NAMALWA (cell line): ENCODE results near the gene PDX1.
"Not testable (repeated sequence)": the region's sequence is repeated elsewhere in the genome, so short reads cannot be mapped to it uniquely, and the experiment has no call there.

ENCODE experiments used
- DNase-seq: peaks from one replicate; pipeline ENCODE4 v3.0.0-alpha.2; 2015; ENCODE audit warnings: low spot score

The PDX1 gene

DNA sequence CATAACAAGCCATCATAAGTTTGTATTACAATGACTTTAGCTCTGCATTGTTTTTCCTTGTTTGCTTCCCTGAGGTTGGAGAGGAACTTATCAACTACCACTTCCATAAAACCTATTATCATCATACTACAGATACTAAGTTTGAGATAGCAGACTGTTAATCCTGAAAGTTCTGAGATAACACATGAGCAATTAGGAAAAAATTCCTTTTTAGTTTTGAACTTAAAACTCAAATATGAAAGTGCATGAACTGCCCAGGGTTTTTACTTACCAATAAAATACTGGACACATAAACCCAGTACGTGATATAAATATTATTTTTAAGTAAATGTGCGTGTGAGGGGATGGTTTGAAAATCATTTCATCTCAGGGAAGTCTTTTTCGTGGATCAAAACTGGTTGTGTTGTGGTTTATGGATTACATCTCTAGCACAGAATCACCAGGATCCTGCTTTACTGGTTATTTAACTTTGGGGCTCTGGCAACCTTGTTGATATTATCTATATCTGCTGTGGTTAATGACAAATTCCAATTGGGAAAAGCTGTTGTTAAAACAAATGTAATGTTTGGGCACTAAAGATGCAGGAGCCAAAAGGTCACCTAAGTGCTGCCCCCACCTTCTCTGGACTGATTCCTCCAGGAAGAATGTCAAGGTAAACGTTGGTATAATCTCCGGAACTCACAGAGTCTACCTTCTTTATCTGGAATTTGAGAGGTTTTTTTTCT lies 36.9 kb downstream of the PDX1 start:
- DNase-seq, result no peak

DNA sequence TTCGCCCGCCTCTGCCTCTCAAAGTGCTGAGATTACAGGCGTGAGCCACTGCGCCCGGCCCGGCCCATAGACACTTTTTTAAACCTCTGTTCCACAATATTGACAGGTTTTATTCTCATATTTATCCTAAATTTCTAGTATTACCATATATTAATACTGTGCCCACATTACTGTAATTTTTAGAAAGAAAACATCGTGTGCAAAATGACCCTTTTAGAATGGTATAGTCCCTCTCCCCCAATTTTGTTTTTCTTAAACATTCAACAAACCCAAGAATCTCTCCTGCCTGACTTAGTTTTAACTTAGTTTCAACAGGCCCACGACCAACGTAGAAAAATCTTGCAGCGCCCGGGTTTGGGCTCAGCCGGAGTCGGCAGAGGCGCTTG lies 40.2 kb downstream of the PDX1 start:
- DNase-seq, result no peak

DNA sequence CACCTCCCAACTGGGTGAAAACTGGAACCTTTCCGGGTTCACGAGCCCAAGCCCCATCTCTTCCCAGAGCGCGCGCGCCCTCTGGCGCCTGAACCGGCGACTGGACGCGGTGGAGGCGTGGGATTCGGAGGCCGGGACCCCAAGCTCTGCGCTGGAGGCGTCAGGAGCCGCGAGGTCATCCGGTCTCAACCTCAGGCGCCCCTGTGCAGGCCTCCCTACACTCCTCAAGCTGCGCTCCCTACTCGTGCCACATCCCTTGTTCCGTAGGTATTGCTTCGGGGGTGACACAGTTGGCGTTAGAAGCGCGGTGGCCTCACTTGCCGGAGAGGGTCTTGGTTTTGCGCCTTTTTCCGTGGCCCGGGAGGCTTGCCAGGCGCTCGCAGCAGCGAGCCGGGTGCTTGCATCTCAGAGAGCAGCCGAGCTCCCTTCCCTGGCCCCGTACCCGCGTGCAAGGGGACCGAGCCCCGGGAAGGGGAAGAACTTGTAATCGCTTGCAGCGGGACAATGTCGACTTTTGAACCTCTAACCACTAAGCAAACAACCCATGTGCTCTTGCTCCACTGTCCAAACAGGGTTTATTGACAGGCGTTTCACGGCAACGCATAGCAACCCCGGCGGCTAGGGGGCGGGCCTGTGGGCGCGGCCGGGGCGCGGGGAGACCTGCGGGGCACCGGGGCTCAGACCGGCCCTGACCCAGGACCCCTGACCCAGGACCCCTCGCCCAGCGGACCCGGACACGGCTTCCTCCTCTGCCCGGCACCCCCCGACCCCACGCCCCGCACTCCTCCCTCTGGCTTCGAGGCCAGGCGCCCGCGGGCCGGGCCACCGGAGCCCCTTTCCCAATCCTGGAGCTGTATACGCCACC lies 40.8 kb downstream of the PDX1 start:
- no peak for DNase-seq

GRCh38 chr13:27961227-27962085 lies 41.7 kb downstream of the PDX1 start:
- no peak for DNase-seq

DNA sequence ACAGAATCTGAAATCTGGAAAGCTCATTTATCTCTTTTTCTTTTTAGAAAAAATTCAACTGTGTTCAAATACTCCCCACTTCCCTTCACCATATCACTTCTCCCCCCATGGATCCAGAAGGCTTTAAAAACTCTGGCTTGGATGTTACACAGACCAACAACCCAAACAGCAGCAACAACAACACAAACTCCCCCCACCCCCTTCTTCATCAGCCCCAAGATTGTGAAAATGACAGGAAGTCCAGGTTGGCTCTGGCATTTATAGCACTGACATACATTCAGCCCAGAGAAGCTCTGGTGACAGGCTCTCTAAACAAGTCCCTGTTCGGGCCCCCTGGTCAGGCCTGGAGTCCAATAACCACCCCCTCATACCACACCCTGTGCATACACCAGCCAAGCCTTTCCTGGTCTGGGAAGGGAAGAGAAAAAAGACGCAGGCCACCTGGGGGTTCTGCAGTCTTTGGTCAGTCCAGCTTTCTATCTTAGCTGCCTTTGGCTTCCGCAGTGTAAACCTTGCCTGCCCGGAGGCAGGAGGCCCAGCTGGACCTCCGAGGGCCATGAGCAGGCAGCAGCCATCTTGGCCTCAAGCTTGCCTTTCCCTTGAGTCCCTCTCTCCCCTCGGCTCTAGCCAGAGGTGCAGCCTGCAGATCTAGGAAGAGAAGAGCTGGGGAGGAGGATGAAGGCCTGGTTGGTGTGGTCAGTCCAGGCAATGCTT lies 42.5 kb downstream of the PDX1 start:
- DNase-seq, result no peak

DNA sequence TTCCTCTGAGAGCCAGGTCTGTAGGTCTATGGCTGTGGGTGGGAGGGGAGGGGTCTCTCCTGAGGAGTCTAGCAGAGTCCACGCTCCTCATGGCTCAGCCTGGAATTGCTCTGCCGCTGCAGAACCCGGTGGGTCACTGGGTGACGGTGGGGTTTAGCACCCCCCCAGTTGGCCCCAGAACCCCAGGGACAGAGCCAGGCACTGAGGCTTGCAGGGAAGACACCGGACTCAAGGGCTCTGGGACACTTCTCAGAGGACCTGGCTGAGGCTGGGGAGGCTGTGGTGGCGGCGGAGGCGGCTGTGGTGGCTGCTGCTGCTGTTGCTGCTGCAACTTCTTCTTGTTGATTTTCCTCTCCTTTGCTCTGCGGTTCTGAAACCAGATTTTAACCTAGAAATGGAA lies 43.2 kb downstream of the PDX1 start:
- no peak for DNase-seq

- no peak for DNase-seq
Observed at GRCh38 chr13:27963491-27963890, 43.7 kb downstream of the PDX1 start.

GRCh38 chr13:27964206-27964605 lies 44.4 kb downstream of the PDX1 start:
- DNase-seq, result not testable (repeated sequence)

DNA sequence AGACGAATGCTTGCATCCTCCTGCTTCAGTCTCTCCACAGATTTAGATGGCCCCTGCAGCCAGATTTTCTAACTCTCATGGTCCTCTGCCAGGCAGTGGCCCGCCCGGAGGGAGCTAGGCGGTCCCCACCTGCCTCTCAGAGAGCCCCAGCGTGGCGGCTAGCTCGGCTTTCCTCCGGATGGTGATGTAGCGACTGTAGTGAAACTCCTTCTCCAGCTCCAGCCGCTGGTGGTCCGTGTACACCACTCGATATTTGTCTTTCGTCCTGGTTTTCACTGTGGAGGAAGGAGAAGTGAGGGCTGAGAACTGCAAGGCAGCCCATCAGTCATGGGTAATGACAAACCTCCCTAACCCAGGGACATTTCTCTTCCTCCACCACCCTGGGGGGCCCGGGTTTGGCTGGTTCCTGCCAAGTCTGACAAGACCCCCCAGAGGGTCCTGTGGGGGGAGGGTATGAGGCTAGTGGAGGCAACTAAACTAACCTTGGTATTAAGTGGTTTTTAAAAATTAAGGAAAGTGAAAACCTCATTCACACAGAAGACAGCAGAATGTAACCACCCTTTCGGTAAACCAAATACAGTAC lies 45.0 kb downstream of the PDX1 start:
- no peak for DNase-seq

DNA sequence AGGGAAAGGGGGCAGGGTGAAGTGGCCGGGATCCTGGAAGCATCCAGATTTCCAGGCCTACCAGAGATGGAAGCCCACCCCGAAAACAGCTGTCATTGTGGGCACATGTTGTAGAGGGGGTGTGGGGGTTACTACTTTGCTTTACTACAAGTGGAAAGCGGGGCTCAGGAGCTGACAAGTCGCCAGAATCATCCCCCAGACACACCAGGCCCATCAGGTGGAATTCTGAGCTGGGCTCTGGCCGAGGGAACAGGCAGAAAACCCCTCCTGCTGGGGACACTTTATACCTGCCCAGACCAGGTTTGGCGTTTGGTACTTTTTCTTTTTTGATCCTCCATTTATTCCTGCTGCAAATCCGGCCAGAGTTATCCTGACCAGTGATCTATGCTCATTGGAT lies 45.5 kb downstream of the PDX1 start:
- DNase-seq, result no peak

GRCh38 chr13:27965740-27966640 lies 46.2 kb downstream of the PDX1 start:
- no peak for DNase-seq

DNA sequence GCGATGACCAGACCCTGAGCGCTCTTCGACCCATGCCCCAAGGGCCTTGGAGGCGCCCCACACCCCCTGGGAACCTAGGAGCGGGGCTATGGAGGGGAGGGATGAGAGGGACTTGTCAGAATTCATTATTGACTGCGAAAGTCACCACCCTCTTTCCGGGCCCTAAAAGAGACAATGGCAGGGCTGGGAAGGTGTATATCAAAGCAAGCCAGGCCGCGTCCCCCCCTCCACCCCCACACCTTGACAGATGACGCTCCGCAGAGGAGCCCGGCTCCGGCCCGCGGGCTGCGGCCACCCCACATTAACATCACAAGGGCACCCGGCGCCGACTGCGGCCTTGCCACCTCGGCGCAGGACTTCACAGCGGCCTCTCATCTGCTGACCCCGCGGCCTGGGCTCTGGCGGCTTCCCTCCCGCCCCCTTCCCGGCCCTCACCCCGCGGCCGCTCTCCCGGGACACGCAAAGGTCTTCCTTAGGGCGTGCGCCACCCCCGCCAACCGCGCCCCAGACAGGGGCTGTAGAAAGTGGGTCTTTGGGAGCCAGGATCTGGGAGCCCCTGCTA lies 46.9 kb downstream of the PDX1 start:
- no peak for DNase-seq

- peak; percentile 13 for DNase-seq
Observed at GRCh38 chr13:27967203-27967735, 47.5 kb downstream of the PDX1 start.

DNA sequence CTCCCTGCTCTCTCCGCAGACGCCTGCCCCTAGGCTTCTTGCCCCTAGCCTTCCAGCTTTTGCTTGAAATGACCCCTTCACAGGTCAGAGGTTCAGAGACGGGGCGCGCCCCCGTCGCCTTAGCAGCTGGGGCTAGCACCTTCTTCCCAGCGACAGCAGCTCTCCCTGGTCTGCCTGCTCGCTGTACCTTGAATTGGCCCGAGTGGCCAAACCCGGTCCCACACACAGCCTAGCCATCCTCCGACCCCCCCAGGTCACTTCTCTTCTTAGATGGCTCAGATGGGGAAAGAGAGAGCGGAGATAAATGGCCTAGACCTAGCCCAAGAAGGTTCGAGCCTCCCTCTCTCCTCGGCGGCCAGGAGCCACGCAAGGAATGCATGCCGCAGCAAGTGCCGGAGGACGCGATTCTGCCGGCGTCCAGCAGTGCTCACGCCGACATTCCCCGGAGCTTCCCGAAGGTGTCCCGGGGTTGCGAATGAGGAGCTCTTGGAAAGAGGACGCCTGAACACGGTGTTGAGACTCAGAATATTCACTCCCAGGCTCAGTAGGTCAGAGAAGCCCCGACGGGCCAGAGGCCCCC lies 48.0 kb downstream of the PDX1 start:
- DNase-seq, result no peak

DNA sequence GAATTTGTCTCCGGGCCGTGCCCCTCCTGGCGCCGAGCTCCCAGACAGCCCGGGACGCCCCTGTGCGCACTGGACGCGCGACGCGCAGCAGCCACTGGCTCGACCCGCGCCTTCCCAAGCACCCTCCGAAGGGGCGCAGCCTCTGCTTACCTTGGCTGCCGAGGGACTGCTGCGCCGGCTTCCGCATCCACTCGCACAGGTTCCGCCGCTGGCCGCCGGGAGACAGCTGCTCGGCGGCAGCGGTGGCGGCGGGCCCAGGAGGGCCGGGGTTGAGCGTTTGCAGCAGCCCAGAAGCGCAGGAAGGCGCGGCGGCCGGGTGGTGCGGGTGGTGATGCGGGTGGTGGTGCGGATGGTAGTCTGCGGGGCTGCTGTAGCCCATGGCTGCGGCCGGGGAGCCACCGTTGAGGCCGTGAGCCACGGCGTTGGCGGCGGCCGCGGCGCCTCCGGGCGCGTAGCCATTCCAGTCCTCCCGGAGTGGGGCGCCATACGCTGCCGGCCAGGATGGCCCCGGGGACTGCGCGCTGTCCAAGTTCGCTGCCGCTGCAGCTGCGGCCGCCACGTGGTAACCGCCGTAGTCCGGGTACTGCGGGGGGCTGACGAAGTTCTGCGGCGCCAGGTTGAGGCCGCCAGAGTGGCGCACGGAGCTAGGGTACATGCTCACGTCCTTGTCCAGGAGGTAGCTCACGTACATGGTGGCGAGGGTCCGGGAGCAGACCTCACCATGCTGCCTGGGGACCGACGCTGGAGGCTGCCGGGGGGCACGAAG lies 48.7 kb downstream of the PDX1 start:
- DNase-seq, result no peak

DNA sequence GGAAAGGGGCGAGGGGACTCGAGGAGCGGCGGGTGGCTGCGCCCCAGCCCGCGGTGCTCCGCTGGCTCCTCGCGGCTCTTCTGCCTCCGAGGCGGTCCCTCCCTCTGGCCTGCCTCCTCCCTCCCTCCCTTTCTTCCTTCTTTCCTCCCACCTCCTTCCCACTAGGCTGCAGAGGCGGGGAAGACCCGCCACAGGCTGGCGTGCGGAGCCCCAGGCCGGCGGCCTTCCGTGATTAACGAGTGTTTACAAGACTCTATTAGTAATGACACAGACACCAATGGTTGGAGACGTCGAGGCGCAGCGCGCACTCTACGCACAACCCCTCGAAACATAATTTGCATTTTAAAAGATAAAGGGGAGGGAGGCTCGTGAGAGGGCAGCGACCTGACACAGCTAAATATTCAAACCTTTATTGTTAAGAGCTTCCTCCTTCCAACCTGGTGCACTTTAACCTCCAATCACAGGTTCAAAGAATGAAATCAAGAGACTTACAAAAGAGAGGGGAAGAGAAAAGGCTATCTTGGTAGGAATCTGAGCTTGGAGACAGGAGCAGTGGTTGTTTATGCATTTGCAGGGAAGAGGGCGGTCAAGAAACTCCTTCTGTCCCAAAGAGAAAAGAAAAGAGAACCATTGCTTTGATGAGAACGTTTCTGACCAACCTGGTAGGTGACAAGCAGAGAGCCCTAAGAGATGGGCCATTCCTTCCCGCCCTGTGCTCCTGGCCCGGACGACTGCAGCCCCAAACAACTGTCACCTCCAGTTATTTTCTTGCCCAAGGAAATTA lies 49.5 kb downstream of the PDX1 start, which contains the start of gene CDX2:
Gene CDX2 (minus strand): TSS at position 234 of the 784 bp plus-strand sequence. CDS start 309 bp downstream, outside the sequence.
- no peak for DNase-seq

GRCh38 chr13:27969866-27970229 lies 50.0 kb downstream of the PDX1 start:
- no peak for DNase-seq
